HepG2 (cell line): Measurements from ENCODE around the gene GJB1. TPM values are rescaled to one million over a fixed set of nuclear protein-coding genes. Genes with fewer than 3 reads are reported as not detected.

Experiments
- ARNT2 ChIP-seq: sonication (generic); formaldehyde crosslinking; IDR thresholded peaks from 2 replicates; pipeline ENCODE4 v1.8.0; 2022; ENCODE audit warnings: mild to moderate bottlenecking, low read depth, missing genetic modification reagents, moderate library complexity
- ATF7-NPFF ChIP-seq: sonication (generic); formaldehyde crosslinking; IDR thresholded peaks from 2 replicates; pipeline ENCODE4 v1.8.1; 2023; ENCODE audit warnings: mild to moderate bottlenecking, low read depth, missing genetic modification reagents, moderate library complexity
- CAMTA2 ChIP-seq: sonication (generic); formaldehyde crosslinking; IDR thresholded peaks from 2 replicates; pipeline ENCODE4 v1.4.0; 2020; ENCODE audit warnings: mild to moderate bottlenecking, missing genetic modification reagents, borderline replicate concordance
- CC2D1A ChIP-seq: sonication (generic); formaldehyde crosslinking; IDR thresholded peaks from 2 replicates; pipeline ENCODE4 v1.8.1; 2023; ENCODE audit warnings: mild to moderate bottlenecking, missing genetic modification reagents
- FIP1L1 ChIP-seq: fragments of 200-400 bp; formaldehyde crosslinking; IDR thresholded peaks from 2 replicates; pipeline ENCODE4 v1.6.1; 2018; ENCODE audit warnings: low read depth, mild to moderate bottlenecking, low read length, moderate library complexity, borderline replicate concordance; ENCODE audit not compliant: insufficient read depth
- GATAD2A ChIP-seq: IDR thresholded peaks from 2 replicates; pipeline ENCODE4 v1.6.1; 2016
- GTF3A ChIP-seq: sonication (generic); formaldehyde crosslinking; conservative IDR thresholded peaks from 2 replicates; pipeline ENCODE4 v1.4.0; 2020; ENCODE audit warnings: mild to moderate bottlenecking, missing genetic modification reagents
- KDM6A ChIP-seq: IDR thresholded peaks from 2 replicates; pipeline ENCODE4 v1.6.1; 2016; ENCODE audit warnings: low read depth
- MAFF ChIP-seq: IDR thresholded peaks from 2 replicates; pipeline ENCODE4 v1.6.1; 2011; ENCODE audit warnings: low read depth, low read length, improper control_type of control experiment
- NPAS2 ChIP-seq: sonication (generic); formaldehyde crosslinking; IDR thresholded peaks from 2 replicates; pipeline ENCODE4 v1.8.0; 2022; ENCODE audit warnings: mild to moderate bottlenecking, missing genetic modification reagents, borderline replicate concordance
- PAF1 ChIP-seq: IDR thresholded peaks from 2 replicates; pipeline ENCODE4 v1.6.1; 2016; ENCODE audit warnings: missing genetic modification reagents, missing compliant biosample characterization
- THYN1 ChIP-seq: sonication (generic); formaldehyde crosslinking; IDR thresholded peaks from 2 replicates; pipeline ENCODE4 v1.8.1; 2023; ENCODE audit warnings: low read depth, mild to moderate bottlenecking, moderate library complexity, missing genetic modification reagents, borderline replicate concordance
- ZFAT ChIP-seq: sonication (generic); formaldehyde crosslinking; conservative IDR thresholded peaks from 2 replicates; pipeline ENCODE4 v1.8.1; 2023; ENCODE audit warnings: missing genetic modification reagents, inconsistent platforms
- ZFX ChIP-seq: sonication (generic); formaldehyde crosslinking; IDR thresholded peaks from 2 replicates; pipeline ENCODE4 v1.4.0; 2020; ENCODE audit warnings: mild to moderate bottlenecking, low read depth, missing genetic modification reagents, moderate library complexity
- ZFY ChIP-seq: sonication (generic); formaldehyde crosslinking; IDR thresholded peaks from 2 replicates; pipeline ENCODE4 v1.4.0; 2020; ENCODE audit warnings: missing genetic modification reagents
- ZNF121 ChIP-seq: sonication (generic); formaldehyde crosslinking; IDR thresholded peaks from 2 replicates; pipeline ENCODE4 v1.5.0; 2020; ENCODE audit warnings: mild to moderate bottlenecking, missing genetic modification reagents
- ZNF570 ChIP-seq: sonication (generic); formaldehyde crosslinking; IDR thresholded peaks from 2 replicates; pipeline ENCODE4 v1.4.0; 2020; ENCODE audit warnings: mild to moderate bottlenecking, missing genetic modification reagents, borderline replicate concordance
- ZNF589 ChIP-seq: sonication (generic); formaldehyde crosslinking; conservative IDR thresholded peaks from 2 replicates; pipeline ENCODE4 v1.8.0; 2022; ENCODE audit warnings: mild to moderate bottlenecking, moderate library complexity, missing genetic modification reagents
- ZNF737 ChIP-seq: sonication (generic); formaldehyde crosslinking; IDR thresholded peaks from 2 replicates; pipeline ENCODE4 v1.5.0; 2020; ENCODE audit warnings: missing genetic modification reagents, mild to moderate bottlenecking, borderline replicate concordance
- ZSCAN20 ChIP-seq: sonication (generic); formaldehyde crosslinking; IDR thresholded peaks from 2 replicates; pipeline ENCODE4 v1.4.0; 2020; ENCODE audit warnings: missing genetic modification reagents, mild to moderate bottlenecking, borderline replicate concordance
- ZSCAN30 ChIP-seq: sonication (generic); formaldehyde crosslinking; IDR thresholded peaks from 2 replicates; pipeline ENCODE4 v1.5.0; 2020; ENCODE audit warnings: mild to moderate bottlenecking, missing genetic modification reagents
- polyA plus RNA-seq, 8 experiments: library from polyadenylated mRNA; depleted of rRNA in 3 of 8; stranded (reverse) in 7 of 8; unstranded in 1 of 8; fragments of >200 nt; fragmentation: Illumina TruSeq in 4 of 8; extraction: Trizol in 4 of 8; gene quantifications; 2 replicates each; pipeline versions ENCODE4 v1.2.1 to v1.2.3, GENCODE V29; 2011 to 2016; ENCODE audit warnings: low read depth in 4 of 8, missing spikeins in 1 of 8, mixed read lengths in 1 of 8; ENCODE audit not compliant: insufficient read depth in 1 of 8
- total RNA-seq, 5 experiments: library from RNA; depleted of rRNA; stranded (reverse); fragments of >200 nt; fragmentation: Illumina TruSeq; extraction: Trizol; gene quantifications; 2 replicates each; pipeline ENCODE4 v1.2.3, GENCODE V29; 2016; ENCODE audit warnings: low read depth in 1 of 5
- TF ChIP-seq, protein P1 (sequence below): sonication (generic); formaldehyde crosslinking; IDR thresholded peaks from 2 replicates; pipeline ENCODE4 v1.5.0; 2020; ENCODE audit warnings: missing genetic modification reagents, mild to moderate bottlenecking, borderline replicate concordance
- TF ChIP-seq, protein P2 (sequence below): sonication (generic); formaldehyde crosslinking; IDR thresholded peaks from 2 replicates; pipeline ENCODE4 v1.8.1; 2023; ENCODE audit warnings: mild to moderate bottlenecking, missing genetic modification reagents, borderline replicate concordance
- TF ChIP-seq, protein P3 (sequence below): IDR thresholded peaks from 2 replicates; pipeline ENCODE4 v1.6.1; 2012; ENCODE audit warnings: inconsistent platforms
- TF ChIP-seq, protein P4 (sequence below): sonication (generic); formaldehyde crosslinking; IDR thresholded peaks from 2 replicates; pipeline ENCODE4 v1.8.1; 2022; ENCODE audit warnings: low read depth, mild to moderate bottlenecking, missing genetic modification reagents

GJB1 gene
- total and polyA plus RNA-seq, 2 of the 13 experiments (the other 11 are each of a cell fraction or from before 2014, with no cell fraction given), result 111 to 161 TPM

DNA sequence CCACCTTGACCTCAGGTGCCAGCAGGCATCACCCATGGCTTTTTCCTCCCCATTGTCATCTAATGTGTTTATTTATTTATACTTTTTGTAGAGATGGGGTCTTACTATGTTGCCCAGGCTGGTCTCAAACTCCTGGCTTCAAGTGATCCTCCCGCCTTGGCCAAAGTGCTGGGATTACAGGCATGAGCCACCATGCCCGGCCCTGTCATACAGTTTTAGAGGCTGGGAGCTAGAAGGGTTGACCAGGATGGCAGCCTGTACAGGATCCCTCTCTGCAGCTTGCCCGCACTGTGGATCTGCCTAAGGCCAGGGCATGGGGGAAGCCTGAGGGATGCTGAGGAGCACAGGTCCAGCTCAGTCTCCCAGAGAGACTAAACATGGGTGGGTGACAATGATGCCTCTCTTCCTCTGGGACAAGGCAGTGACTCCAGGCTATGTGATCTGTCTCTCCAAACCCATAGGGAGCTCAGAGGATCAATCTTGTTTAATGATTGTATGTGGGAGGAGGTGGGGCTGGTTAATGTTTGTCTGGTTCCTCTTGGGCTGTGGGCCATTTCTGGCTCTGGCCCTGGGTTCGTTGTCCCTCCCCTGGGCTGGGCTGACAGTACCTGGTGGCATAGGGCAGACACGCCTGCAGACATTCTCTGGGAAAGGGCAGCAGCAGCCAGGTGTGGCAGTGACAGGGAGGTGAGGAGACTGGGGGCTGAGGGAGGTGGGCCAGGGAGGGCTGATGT lies 8.3 kb upstream of the GJB1 start (continued):
- TF ChIP-seq CAMTA2 (no peak), ZSCAN20 (CRISPR knock-in tag) (no peak), KDM6A (CRISPR knock-in tag) (no peak), ZNF121 (CRISPR knock-in tag) (peak; percentile 91), ARNT2 (no peak), GTF3A (0 out of 2 replicates have a peak, but pooled peaks have one; percentile 34), FIP1L1 (no peak), NPAS2 (CRISPR knock-in tag) (no peak), ZFX (CRISPR knock-in tag) (peak; percentile 60; the same call in 1 of the 2 replicates), ZNF737 (no peak), ZFY (peak; percentile 50; the same call in 1 of the 2 replicates), ZNF589 (CRISPR knock-in tag) (no peak), ZNF570 (no peak), MAFF (no peak), ATF7-NPFF (no peak), ZFAT (no peak), CC2D1A (no peak), GATAD2A (CRISPR knock-in tag) (no peak), ZSCAN30 (CRISPR knock-in tag) (no peak; the same call in 1 of the 2 replicates), PAF1 (no peak), THYN1 (CRISPR knock-in tag) (no peak)
- TF ChIP-seq, protein P1, sequence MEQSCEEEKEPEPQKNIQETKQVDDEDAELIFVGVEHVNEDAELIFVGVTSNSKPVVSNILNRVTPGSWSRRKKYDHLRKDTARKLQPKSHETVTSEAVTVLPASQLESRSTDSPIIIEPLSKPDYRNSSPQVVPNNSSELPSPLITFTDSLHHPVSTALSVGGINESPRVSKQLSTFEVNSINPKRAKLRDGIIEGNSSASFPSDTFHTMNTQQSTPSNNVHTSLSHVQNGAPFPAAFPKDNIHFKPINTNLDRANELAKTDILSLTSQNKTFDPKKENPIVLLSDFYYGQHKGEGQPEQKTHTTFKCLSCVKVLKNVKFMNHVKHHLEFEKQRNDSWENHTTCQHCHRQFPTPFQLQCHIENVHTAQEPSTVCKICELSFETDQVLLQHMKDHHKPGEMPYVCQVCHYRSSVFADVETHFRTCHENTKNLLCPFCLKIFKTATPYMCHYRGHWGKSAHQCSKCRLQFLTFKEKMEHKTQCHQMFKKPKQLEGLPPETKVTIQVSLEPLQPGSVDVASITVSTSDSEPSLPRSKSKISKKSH (CRISPR knock-in tag), result no peak
- TF ChIP-seq, protein P2, sequence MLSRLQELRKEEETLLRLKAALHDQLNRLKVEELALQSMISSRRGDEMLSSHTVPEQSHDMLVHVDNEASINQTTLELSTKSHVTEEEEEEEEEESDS (CRISPR knock-in tag), result no peak
- TF ChIP-seq, protein P3, sequence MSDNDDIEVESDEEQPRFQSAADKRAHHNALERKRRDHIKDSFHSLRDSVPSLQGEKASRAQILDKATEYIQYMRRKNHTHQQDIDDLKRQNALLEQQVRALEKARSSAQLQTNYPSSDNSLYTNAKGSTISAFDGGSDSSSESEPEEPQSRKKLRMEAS, result peak; percentile 46; the same call in 1 of the 2 replicates
- TF ChIP-seq, protein P4, sequence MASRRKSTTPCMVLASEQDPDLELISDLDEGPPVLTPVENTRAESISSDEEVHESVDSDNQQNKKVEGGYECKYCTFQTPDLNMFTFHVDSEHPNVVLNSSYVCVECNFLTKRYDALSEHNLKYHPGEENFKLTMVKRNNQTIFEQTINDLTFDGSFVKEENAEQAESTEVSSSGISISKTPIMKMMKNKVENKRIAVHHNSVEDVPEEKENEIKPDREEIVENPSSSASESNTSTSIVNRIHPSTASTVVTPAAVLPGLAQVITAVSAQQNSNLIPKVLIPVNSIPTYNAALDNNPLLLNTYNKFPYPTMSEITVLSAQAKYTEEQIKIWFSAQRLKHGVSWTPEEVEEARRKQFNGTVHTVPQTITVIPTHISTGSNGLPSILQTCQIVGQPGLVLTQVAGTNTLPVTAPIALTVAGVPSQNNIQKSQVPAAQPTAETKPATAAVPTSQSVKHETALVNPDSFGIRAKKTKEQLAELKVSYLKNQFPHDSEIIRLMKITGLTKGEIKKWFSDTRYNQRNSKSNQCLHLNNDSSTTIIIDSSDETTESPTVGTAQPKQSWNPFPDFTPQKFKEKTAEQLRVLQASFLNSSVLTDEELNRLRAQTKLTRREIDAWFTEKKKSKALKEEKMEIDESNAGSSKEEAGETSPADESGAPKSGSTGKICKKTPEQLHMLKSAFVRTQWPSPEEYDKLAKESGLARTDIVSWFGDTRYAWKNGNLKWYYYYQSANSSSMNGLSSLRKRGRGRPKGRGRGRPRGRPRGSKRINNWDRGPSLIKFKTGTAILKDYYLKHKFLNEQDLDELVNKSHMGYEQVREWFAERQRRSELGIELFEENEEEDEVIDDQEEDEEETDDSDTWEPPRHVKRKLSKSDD, result no peak
